ENCODE results near the gene STAT2.

DNA sequence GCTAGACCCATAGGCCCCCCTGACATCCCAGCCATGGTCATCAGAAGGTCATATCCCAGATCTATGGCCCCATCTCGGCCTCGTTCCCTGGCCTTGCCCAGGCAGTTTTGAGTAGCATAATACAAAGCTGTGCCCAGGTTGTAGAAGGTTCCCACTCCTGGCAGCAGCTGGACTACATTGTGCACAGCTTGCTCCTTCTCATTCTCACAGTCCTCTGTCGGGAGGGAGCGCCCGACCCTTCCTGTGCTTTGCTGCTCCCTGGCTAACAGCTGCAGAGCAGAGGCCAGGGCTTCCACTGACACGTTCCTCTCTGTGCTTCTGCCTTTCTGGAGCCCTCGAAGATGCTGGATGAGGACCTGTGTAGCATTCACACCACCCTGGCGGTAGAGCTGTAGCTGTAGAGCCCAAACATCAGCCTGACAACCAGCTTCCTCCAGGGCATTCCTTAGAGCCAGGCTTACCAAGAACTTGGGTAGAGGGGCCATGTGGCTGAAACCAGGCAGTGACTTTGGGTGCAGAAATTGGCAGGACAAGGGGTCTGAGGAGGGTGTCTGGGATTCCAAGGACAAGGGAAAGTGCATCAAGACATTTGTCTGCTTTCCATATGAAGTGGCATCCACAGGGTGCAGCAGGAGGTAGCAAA is 1.7 kb upstream of the STAT2 start:
- TF ChIP-seq, protein P1, sequence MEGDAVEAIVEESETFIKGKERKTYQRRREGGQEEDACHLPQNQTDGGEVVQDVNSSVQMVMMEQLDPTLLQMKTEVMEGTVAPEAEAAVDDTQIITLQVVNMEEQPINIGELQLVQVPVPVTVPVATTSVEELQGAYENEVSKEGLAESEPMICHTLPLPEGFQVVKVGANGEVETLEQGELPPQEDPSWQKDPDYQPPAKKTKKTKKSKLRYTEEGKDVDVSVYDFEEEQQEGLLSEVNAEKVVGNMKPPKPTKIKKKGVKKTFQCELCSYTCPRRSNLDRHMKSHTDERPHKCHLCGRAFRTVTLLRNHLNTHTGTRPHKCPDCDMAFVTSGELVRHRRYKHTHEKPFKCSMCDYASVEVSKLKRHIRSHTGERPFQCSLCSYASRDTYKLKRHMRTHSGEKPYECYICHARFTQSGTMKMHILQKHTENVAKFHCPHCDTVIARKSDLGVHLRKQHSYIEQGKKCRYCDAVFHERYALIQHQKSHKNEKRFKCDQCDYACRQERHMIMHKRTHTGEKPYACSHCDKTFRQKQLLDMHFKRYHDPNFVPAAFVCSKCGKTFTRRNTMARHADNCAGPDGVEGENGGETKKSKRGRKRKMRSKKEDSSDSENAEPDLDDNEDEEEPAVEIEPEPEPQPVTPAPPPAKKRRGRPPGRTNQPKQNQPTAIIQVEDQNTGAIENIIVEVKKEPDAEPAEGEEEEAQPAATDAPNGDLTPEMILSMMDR (conservative IDR thresholded peaks at IDR 0.05 in 1 of 2, IDR thresholded peaks at IDR 0.05 in 1 of 2; ENCODE audit: low read depth in 1 of 2, low read length in 2 of 2), result no peak
- TF ChIP-seq EZH2 (IDR thresholded peaks at IDR 0.05; ENCODE audit: low read length, missing control alignments), result no peak

Measured in fibroblast of lung (primary cell).